Brain microvascular endothelial cell (primary cell): ENCODE measurements around the gene ANKMY1.

Experiments
- DNase-seq: peaks from one replicate; pipeline ENCODE4 v3.0.0-alpha.2; 2020
- H3K27ac ChIP-seq: fragments of 250-450 bp; sonication (Bioruptor Pico); 2 replicates; pipeline ENCODE4 v1.5.1; 2020; ENCODE audit warnings: mild to moderate bottlenecking, moderate library complexity
- H3K27me3 ChIP-seq: fragments of 250-450 bp; sonication (Bioruptor Pico); replicated peaks from 2 replicates; pipeline ENCODE4 v1.5.1; 2020; ENCODE audit warnings: mild to moderate bottlenecking
- H3K36me3 ChIP-seq: fragments of 250-450 bp; sonication (Bioruptor Pico); replicated peaks from 2 replicates; pipeline ENCODE4 v1.5.1; 2020; ENCODE audit warnings: mild to moderate bottlenecking
- H3K4me3 ChIP-seq: 2 replicates; pipeline ENCODE4 v1.5.1; 2011; ENCODE audit warnings: low read depth, mild to moderate bottlenecking, control low read depth, low read length, moderate library complexity
- in situ Hi-C: cut with HindIII; loops from 2 replicates; pipeline ENCODE4 v1.10.0; 2017; ENCODE audit warnings: low sequenced_read_pairs, low pct_ligation_motif_present
- TF ChIP-seq, protein P1 (sequence below): IDR thresholded peaks from 2 replicates; pipeline ENCODE4 v1.5.1; 2011; ENCODE audit warnings: low read depth, mild to moderate bottlenecking, moderate library complexity, low read length, control low read depth, inconsistent platforms; ENCODE audit errors: missing control alignments

ANKMY1 gene

DNA sequence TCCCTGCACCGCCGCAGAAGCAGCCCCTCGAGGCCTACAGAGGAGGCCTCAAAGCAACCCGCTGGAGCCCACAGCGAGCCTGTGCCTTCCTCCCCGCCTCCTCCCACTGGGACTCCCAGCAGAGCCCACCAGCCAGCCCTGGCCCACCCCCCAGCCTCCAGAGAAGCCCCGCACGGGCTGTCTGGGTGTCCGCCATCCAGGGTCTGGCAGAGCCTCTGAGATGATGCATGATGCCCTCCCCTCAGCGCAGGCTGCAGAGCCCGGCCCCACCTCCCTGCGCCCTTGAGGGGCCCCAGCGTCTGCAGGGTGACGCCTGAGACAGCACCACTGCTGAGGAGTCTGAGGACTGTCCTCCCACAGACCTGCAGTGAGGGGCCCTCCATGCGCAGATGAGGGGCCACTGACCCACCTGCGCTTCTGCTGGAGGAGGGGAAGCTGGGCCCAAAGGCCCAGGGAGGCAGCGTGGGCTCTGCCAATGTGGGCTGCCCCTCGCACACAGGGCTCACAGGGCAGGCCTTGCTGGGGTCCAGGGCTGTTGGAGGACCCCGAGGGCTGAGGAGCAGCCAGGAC, 91.1 kb downstream of the ANKMY1 start:
- in situ Hi-C loops = no loop called here
- TF ChIP-seq, protein P1, sequence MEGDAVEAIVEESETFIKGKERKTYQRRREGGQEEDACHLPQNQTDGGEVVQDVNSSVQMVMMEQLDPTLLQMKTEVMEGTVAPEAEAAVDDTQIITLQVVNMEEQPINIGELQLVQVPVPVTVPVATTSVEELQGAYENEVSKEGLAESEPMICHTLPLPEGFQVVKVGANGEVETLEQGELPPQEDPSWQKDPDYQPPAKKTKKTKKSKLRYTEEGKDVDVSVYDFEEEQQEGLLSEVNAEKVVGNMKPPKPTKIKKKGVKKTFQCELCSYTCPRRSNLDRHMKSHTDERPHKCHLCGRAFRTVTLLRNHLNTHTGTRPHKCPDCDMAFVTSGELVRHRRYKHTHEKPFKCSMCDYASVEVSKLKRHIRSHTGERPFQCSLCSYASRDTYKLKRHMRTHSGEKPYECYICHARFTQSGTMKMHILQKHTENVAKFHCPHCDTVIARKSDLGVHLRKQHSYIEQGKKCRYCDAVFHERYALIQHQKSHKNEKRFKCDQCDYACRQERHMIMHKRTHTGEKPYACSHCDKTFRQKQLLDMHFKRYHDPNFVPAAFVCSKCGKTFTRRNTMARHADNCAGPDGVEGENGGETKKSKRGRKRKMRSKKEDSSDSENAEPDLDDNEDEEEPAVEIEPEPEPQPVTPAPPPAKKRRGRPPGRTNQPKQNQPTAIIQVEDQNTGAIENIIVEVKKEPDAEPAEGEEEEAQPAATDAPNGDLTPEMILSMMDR = no peak
- Histone ChIP-seq H3K36me3 (peaks cover 7% of the 10 kb centered on the region), H3K27me3 (no peaks in the 10 kb centered on the region), H3K27ac (no peak overlapping the region), H3K4me3 (no peak overlapping the region)
- DNase-seq = no peak

DNA sequence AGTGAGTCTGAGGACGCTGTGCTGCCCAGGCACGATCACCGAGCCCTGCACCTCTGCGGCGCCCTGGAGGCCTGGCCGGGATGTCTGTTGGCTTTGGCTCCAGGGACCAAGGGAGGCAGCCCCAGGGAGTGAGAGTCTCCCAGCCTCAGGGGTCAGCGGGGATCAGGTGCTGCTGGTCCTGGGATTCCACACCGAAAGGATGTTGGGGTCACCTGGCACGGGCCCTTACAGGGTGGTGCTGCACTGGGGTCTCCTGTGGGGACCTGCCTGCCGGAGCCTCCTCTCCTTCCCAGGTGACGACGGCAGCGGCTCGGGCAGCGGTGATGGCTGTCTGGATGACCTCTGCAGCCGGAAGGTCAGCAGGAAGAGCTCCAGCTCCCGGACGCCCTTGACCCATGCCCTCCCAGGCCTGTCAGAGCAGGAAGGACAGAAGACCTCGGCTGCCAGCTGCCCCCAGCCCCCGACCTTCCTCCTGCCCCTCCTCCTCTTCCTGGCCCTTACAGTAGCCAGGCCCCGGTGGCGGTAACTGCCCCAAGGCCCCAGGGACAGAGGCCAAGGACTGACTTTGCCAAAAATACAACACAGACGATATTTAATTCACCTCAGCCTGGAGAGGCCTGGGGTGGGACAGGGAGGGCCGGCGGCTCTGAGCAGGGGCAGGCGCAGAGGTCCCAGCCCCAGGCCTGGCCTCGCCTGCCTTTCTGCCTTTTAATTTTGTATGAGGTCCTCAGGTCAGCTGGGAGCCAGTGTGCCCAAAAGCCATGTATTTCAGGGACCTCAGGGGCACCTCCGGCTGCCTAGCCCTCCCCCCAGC, 91.8 kb downstream of the ANKMY1 start:
- peaks cover 7% of the 10 kb centered on the region for H3K36me3 ChIP-seq
- DNase-seq = no peak
- no peak overlapping the region for H3K4me3 ChIP-seq

DNA sequence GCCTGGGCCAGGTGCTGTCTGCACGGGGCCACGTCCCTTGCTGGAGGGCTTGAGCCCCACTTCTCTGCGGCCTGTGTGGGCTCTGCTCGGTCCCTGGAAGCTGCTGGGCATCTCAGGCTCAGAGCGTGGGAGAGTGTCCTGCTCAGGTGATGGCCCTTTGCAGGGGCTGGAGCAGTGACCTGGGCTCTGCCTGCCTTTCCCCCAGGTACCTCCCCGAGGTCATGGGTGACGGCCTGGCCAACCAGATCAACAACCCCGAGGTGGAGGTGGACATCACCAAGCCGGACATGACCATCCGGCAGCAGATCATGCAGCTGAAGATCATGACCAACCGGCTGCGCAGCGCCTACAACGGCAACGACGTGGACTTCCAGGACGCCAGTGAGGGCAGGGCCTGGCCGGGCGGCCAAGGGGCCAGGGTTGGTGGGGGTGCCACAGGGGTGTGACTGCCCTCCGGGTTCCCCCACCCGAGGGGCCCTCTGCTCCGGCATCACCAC, 92.5 kb downstream of the ANKMY1 start:
- TF ChIP-seq, protein P1 = no peak
- DNase-seq = no peak
- H3K27me3 ChIP-seq = no peaks in the 10 kb centered on the region
- no peak overlapping the region for H3K4me3 ChIP-seq
- no peak overlapping the region for H3K27ac ChIP-seq
- peaks cover 7% of the 10 kb centered on the region for H3K36me3 ChIP-seq
- in situ Hi-C loops = no loop called here

More for the DNA sequence above, 91.8 kb downstream of the ANKMY1 start:
- H3K27ac ChIP-seq = no peak overlapping the region
- TF ChIP-seq, protein P1 = no peak
- no peaks in the 10 kb centered on the region for H3K27me3 ChIP-seq
- in situ Hi-C loops = no loop called here

DNA sequence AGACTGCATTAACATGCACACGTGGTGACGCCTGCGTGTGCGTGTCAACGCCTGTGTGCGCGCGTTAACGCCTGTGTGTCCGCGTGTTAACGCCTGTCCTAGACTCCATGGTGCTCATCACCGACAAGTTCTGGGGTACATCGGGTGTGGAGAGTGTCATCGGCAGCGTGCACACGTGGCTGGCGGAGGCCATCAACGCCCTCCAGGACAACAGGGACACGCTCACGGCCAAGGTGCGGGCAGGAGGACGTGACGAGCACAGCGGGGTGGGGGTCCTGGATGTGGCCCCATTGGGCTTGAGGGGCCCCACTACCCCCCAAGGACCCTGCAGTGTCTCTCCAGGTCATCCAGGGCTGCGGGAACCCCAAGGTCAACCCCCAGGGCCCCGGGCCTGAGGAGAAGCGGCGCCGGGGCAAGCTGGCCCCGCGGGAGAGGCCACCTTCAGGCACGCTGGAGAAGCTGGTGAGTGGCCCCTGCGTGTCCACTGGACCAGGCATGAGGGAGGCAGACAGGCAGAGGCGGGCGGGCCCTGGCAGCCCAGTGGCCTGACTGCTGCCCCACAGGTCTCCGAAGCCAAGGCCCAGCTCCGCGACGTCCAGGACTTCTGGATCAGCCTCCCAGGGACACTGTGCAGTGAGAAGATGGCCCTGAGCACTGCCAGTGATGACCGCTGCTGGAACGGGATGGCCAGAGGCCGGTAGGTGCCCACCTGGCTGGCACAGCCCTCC, 93.1 kb downstream of the ANKMY1 start:
- peaks cover 7% of the 10 kb centered on the region for H3K36me3 ChIP-seq
- no peak overlapping the region for H3K27ac ChIP-seq
- H3K27me3 ChIP-seq = no peaks in the 10 kb centered on the region
- DNase-seq = no peak
- in situ Hi-C loops = no loop called here
- H3K4me3 ChIP-seq = no peak overlapping the region
- TF ChIP-seq, protein P1 = no peak

DNA sequence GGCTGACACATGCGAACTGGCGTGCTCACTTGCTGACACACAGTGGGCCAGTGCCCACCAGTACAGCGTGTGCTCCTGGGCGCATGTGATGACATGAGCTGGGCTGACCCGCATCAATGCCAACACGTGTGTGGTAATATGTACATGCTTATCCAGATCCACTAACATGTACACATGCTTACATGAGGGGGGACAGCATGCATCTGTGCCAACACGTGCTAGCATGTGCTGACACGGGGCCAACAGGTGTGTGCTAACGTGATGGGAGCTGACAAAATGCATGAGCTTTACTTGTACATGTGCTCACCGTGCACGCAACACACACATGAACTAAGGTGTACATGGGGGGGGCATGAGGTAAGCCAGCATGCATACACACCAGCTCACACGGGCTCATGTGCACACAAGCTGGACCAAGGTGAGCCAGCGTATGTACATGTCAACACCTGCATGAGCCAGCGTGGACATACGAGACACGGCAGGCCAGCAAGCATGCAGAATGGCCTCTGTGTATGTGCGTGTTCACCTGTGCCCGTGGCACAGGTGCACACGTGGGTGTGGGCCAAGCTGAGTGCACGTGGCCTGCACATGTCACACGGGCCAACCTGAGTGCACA, 93.8 kb downstream of the ANKMY1 start:
- no peaks in the 10 kb centered on the region for H3K27me3 ChIP-seq
- TF ChIP-seq, protein P1 = no peak
- H3K36me3 ChIP-seq = peaks cover 7% of the 10 kb centered on the region
- DNase-seq = no peak
- no peak overlapping the region for H3K27ac ChIP-seq
- in situ Hi-C loops = no loop called here
- no peak overlapping the region for H3K4me3 ChIP-seq
